ENCODE results near the gene MED16. TPM values are rescaled to one million over a fixed set of nuclear protein-coding genes. Genes with fewer than 3 reads are reported as not detected.

The MED16 gene
- polyA plus RNA-seq, 3 donors: 20.7 to 37.4 (median 32.8) TPM

- Histone ChIP-seq H3K27ac (ENCODE audit: low read depth in 1 of 2, low read length in 2 of 2) (no peak overlapping the region), H4K20me1 (ENCODE audit: insufficient read depth, low read length) (peaks cover 9% of the 10 kb centered on the region), H3K4me1 (ENCODE audit: control insufficient read depth in 1 of 2, insufficient read depth in 2 of 2, low read length in 2 of 2) (peaks cover 41 to 63% of the 10 kb centered on the region in 2 donors), H3K4me2 (replicated peaks; ENCODE audit: extremely low read depth, low read length, poor library complexity, severe bottlenecking) (peak overlapping the region; percentile 59), H3K9me3 (replicated peaks in 1 of 2; ENCODE audit: control insufficient read depth in 1 of 2, insufficient read depth in 1 of 2, low read length in 2 of 2) (no peaks in the 10 kb centered on the region), H3K36me3 (replicated peaks in 1 of 2; ENCODE audit: control insufficient read depth in 1 of 2, insufficient read depth in 2 of 2, low read length in 2 of 2) (no peaks in the 10 kb centered on the region), H3K4me3 (replicated peaks in 1 of 3; ENCODE audit: low read depth in 2 of 3, low read length in 3 of 3) (peak overlapping the region in 1 of 3 experiments; percentile 49), H2AFZ (ENCODE audit: insufficient read depth, low read depth, low read length, poor library complexity, severe bottlenecking) (peak overlapping the region; percentile 63), H3K79me2 (ENCODE audit: insufficient read depth, low read length) (peaks cover 12% of the 10 kb centered on the region), H3K27me3 (ENCODE audit: control insufficient read depth in 2 of 2, insufficient read depth in 2 of 2, low read length in 2 of 2) (peaks cover 23 to 47% of the 10 kb centered on the region in 2 donors), H3K9ac (ENCODE audit: insufficient read depth, low read length, poor library complexity, severe bottlenecking) (peak overlapping the region; percentile 8)
- peak overlapping the region in 1 of 2 donors; percentile 64 for H3K4me3 Mint-ChIP-seq
- peaks cover 38 to 56% (median 48%) of the 10 kb centered on the region in 3 donors for H3K27me3 Mint-ChIP-seq (ENCODE audit: low read depth in 3 of 3)
- peaks cover 25% of the 10 kb centered on the region for H3K4me1 Mint-ChIP-seq
- TF ChIP-seq CTCF (IDR thresholded peaks at IDR 0.05): no peak
- H3K27ac Mint-ChIP-seq: no peak overlapping the region
- peaks cover 0 to 7% (median 3%) of the 10 kb centered on the region in 7 donors for H3K9me3 Mint-ChIP-seq
- WGBS (ENCODE audit: insufficient coverage): 20% methylated on average over 14 of the region's 35 CpGs
- intact Hi-C loops (cut with micrococcal nuclease): no loop called here
- DNase-seq: no peak
- peaks cover 0 to 2% of the 10 kb centered on the region in 2 donors for H3K36me3 Mint-ChIP-seq
These were observed 23.8 kb upstream of the MED16 start for GRCh38 chr19:916645-917322.

GRCh38 chr19:913080-913748 is 20.2 kb upstream of the MED16 start, which contains the start of gene R3HDM4:
TSS of gene R3HDM4 (minus strand) at chr19:913219. CDS start at chr19:913157, 62 bp downstream.
- Histone ChIP-seq H2AFZ (ENCODE audit: insufficient read depth, low read depth, low read length, poor library complexity, severe bottlenecking) (peak within 1 kb of the TSS; percentile 85), H3K27ac (ENCODE audit: low read depth in 1 of 2, low read length in 2 of 2) (peak within 1 kb of the TSS; percentile 84 to 90), H3K4me1 (ENCODE audit: control insufficient read depth in 1 of 2, insufficient read depth in 2 of 2, low read length in 2 of 2) (peaks cover 48 to 70% of the 10 kb centered on the region in 2 donors), H4K20me1 (ENCODE audit: insufficient read depth, low read length) (peaks cover 6% of the 10 kb centered on the region), H3K9me3 (replicated peaks in 1 of 2; ENCODE audit: control insufficient read depth in 1 of 2, insufficient read depth in 1 of 2, low read length in 2 of 2) (no peaks in the 10 kb centered on the region), H3K36me3 (replicated peaks in 1 of 2; ENCODE audit: control insufficient read depth in 1 of 2, insufficient read depth in 2 of 2, low read length in 2 of 2) (no peaks in the 10 kb centered on the region), H3K4me3 (replicated peaks in 1 of 3; ENCODE audit: low read depth in 2 of 3, low read length in 3 of 3) (peak within 1 kb of the TSS; percentile 86 to 93 (median 89)), H3K4me2 (replicated peaks; ENCODE audit: extremely low read depth, low read length, poor library complexity, severe bottlenecking) (peak within 1 kb of the TSS; percentile 85), H3K27me3 (ENCODE audit: control insufficient read depth in 2 of 2, insufficient read depth in 2 of 2, low read length in 2 of 2) (peaks cover 14 to 18% of the 10 kb centered on the region in 2 donors), H3K9ac (ENCODE audit: insufficient read depth, low read length, poor library complexity, severe bottlenecking) (peak within 1 kb of the TSS; percentile 93), H3K79me2 (ENCODE audit: insufficient read depth, low read length) (peaks cover 45% of the 10 kb centered on the region)
- no peak for TF ChIP-seq CTCF (IDR thresholded peaks at IDR 0.05)
- Mint-ChIP-seq H3K9me3 (peaks cover 0 to 3% (median 0%) of the 10 kb centered on the region in 7 donors), H3K36me3 (peaks cover 4 to 9% of the 10 kb centered on the region in 2 donors), H3K27ac (peak within 1 kb of the TSS; percentile 75 to 94 (median 86)), H3K4me1 (peaks cover 37% of the 10 kb centered on the region), H3K4me3 (peak within 1 kb of the TSS; percentile 83), H3K27me3 (ENCODE audit: low read depth in 3 of 3) (peaks cover 17 to 23% (median 19%) of the 10 kb centered on the region in 3 donors)
- intact Hi-C loops (cut with micrococcal nuclease): no loop called here
- peak; percentile 49 to 71 (median 66) for DNase-seq
- under 1% methylated on average over 70 of the region's 76 CpGs for WGBS (ENCODE audit: insufficient coverage)
